ENCODE results near the gene RUSC1.
A peak's percentile ranks its signal among the peaks of the same experiment; 100 is the strongest.

Gene RUSC1

GRCh38 chr1:155277902-155278688, 42.6 kb upstream of the RUSC1 start (continued):
- TF ChIP-seq ZNF211 (tag by site-specific recombination; IDR thresholded peaks at IDR 0.05; ENCODE audit: low read depth) (no peak), SP7 (tag by site-specific recombination; IDR thresholded peaks at IDR 0.05) (no peak), GLIS1 (tag by site-specific recombination; IDR thresholded peaks at IDR 0.05) (peak; percentile 38; the same call in 1 of the 2 replicates), ZNF112 (tag by site-specific recombination; IDR thresholded peaks at IDR 0.05) (no peak), ZNF692 (tag by site-specific recombination; IDR thresholded peaks at IDR 0.05) (no peak), YY1 (tag by site-specific recombination; IDR thresholded peaks at IDR 0.05) (no peak), ZNF155 (tag by site-specific recombination; IDR thresholded peaks at IDR 0.05) (no peak), RBAK (tag by site-specific recombination; IDR thresholded peaks at IDR 0.05) (no peak), ZNF341 (tag by site-specific recombination; IDR thresholded peaks at IDR 0.05; ENCODE audit: low read depth) (no peak), KLF9 (tag by site-specific recombination; IDR thresholded peaks at IDR 0.05; ENCODE audit: low read depth) (peak; percentile 45; the same call in 1 of the 2 replicates), SETDB1 (IDR thresholded peaks at IDR 0.05; ENCODE audit: insufficient read length, low read length) (no peak), ZNF791 (tag by site-specific recombination; IDR thresholded peaks at IDR 0.05) (no peak), ZBTB26 (tag by site-specific recombination; optimal IDR thresholded peaks at IDR 0.05) (no peak), ZNF16 (tag by site-specific recombination; IDR thresholded peaks at IDR 0.05; ENCODE audit: low read depth) (no peak), ZNF837 (tag by site-specific recombination; IDR thresholded peaks at IDR 0.05) (no peak), ZNF366 (tag by site-specific recombination; conservative IDR thresholded peaks at IDR 0.05) (no peak), ZNF514 (tag by site-specific recombination; IDR thresholded peaks at IDR 0.05) (no peak), SP2 (tag by site-specific recombination; IDR thresholded peaks at IDR 0.05) (peak; percentile 65; the same call in 1 of the 2 replicates), HOXA7 (CRISPR knock-in tag; IDR thresholded peaks at IDR 0.05; ENCODE audit: borderline replicate concordance) (no peak), ZNF354C (tag by site-specific recombination; IDR thresholded peaks at IDR 0.05; ENCODE audit: borderline replicate concordance, low read depth) (no peak), ZNF776 (tag by site-specific recombination; IDR thresholded peaks at IDR 0.05; ENCODE audit: borderline replicate concordance) (no peak), ZBTB20 (tag by site-specific recombination; IDR thresholded peaks at IDR 0.05) (peak; percentile 69; the same call in 1 of the 2 replicates)
- TF ChIP-seq, protein P1, sequence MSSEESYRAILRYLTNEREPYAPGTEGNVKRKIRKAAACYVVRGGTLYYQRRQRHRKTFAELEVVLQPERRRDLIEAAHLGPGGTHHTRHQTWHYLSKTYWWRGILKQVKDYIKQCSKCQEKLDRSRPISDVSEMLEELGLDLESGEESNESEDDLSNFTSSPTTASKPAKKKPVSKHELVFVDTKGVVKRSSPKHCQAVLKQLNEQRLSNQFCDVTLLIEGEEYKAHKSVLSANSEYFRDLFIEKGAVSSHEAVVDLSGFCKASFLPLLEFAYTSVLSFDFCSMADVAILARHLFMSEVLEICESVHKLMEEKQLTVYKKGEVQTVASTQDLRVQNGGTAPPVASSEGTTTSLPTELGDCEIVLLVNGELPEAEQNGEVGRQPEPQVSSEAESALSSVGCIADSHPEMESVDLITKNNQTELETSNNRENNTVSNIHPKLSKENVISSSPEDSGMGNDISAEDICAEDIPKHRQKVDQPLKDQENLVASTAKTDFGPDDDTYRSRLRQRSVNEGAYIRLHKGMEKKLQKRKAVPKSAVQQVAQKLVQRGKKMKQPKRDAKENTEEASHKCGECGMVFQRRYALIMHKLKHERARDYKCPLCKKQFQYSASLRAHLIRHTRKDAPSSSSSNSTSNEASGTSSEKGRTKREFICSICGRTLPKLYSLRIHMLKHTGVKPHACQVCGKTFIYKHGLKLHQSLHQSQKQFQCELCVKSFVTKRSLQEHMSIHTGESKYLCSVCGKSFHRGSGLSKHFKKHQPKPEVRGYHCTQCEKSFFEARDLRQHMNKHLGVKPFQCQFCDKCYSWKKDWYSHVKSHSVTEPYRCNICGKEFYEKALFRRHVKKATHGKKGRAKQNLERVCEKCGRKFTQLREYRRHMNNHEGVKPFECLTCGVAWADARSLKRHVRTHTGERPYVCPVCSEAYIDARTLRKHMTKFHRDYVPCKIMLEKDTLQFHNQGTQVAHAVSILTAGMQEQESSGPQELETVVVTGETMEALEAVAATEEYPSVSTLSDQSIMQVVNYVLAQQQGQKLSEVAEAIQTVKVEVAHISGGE (tag by site-specific recombination; conservative IDR thresholded peaks at IDR 0.05; ENCODE audit: low read depth): peak; percentile 15
- TF ChIP-seq, protein P2, sequence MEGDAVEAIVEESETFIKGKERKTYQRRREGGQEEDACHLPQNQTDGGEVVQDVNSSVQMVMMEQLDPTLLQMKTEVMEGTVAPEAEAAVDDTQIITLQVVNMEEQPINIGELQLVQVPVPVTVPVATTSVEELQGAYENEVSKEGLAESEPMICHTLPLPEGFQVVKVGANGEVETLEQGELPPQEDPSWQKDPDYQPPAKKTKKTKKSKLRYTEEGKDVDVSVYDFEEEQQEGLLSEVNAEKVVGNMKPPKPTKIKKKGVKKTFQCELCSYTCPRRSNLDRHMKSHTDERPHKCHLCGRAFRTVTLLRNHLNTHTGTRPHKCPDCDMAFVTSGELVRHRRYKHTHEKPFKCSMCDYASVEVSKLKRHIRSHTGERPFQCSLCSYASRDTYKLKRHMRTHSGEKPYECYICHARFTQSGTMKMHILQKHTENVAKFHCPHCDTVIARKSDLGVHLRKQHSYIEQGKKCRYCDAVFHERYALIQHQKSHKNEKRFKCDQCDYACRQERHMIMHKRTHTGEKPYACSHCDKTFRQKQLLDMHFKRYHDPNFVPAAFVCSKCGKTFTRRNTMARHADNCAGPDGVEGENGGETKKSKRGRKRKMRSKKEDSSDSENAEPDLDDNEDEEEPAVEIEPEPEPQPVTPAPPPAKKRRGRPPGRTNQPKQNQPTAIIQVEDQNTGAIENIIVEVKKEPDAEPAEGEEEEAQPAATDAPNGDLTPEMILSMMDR (tag by site-specific recombination; IDR thresholded peaks at IDR 0.05): peak; percentile 38; the same call in 1 of the 2 replicates
